Esophagus squamous epithelium (tissue), 4 donors: ENCODE measurements around the gene PYGO1.

ENCODE experiments used
- POLR2A ChIP-seq, 4 donors: fragments of 450-650 bp; IDR thresholded peaks; one replicate each; pipeline ENCODE4 v1.6.1; 2017; ENCODE audit warnings: antibody characterized with exemption in 4 of 4, mild to moderate bottlenecking in 4 of 4, moderate library complexity in 3 of 4
- TF ChIP-seq, protein P1 (sequence below), 6 experiments: fragments of 450-650 bp in 4 of 6; fragments of 200-600 bp in 2 of 6; sonication (generic) in 2 of 6; IDR thresholded peaks; one replicate each; pipeline ENCODE4 v1.5.1; 2016 to 2019; ENCODE audit warnings: antibody characterized with exemption in 6 of 6, mild to moderate bottlenecking in 4 of 6, moderate library complexity in 4 of 6

DNA sequence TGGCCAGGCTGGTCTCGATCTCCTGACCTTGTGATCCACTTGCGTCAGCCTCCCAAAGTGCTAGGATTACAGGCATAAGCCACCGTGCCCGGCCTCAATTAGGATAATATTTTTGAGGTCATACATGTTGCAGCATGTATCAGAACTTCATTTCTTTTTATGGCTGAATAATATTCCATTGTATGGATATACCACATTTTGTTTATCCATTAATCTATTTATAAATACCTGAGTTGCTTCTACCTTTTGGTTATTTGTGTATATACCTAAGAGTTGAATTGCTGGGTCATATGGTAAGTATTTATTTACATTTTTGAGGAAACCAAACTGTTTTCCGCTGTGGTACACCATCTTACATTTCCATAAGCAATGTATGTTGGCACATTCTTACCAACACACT, 18.1 kb upstream of the PYGO1 start:
- TF ChIP-seq, protein P1, sequence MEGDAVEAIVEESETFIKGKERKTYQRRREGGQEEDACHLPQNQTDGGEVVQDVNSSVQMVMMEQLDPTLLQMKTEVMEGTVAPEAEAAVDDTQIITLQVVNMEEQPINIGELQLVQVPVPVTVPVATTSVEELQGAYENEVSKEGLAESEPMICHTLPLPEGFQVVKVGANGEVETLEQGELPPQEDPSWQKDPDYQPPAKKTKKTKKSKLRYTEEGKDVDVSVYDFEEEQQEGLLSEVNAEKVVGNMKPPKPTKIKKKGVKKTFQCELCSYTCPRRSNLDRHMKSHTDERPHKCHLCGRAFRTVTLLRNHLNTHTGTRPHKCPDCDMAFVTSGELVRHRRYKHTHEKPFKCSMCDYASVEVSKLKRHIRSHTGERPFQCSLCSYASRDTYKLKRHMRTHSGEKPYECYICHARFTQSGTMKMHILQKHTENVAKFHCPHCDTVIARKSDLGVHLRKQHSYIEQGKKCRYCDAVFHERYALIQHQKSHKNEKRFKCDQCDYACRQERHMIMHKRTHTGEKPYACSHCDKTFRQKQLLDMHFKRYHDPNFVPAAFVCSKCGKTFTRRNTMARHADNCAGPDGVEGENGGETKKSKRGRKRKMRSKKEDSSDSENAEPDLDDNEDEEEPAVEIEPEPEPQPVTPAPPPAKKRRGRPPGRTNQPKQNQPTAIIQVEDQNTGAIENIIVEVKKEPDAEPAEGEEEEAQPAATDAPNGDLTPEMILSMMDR (IDR thresholded peaks at IDR 0.05): no peak
- TF ChIP-seq POLR2A (IDR thresholded peaks at IDR 0.05): no peak
